Stimulated activated CD4-positive, alpha-beta T cell treated with anti-CD3 and anti-CD28 coated beads, Interleukin-1b, Interleukin-23, amount 100 ng/mL, for 48 hours (primary cell): ENCODE data around the gene SORCS2.
"Not testable (repeated sequence)": the region's sequence is repeated elsewhere in the genome, so short reads cannot be mapped to it uniquely, and the experiment has no call there.

Experiments
- DNase-seq: peaks from one replicate; pipeline ENCODE4 v3.0.0-alpha.2; 2020

The SORCS2 gene

DNA sequence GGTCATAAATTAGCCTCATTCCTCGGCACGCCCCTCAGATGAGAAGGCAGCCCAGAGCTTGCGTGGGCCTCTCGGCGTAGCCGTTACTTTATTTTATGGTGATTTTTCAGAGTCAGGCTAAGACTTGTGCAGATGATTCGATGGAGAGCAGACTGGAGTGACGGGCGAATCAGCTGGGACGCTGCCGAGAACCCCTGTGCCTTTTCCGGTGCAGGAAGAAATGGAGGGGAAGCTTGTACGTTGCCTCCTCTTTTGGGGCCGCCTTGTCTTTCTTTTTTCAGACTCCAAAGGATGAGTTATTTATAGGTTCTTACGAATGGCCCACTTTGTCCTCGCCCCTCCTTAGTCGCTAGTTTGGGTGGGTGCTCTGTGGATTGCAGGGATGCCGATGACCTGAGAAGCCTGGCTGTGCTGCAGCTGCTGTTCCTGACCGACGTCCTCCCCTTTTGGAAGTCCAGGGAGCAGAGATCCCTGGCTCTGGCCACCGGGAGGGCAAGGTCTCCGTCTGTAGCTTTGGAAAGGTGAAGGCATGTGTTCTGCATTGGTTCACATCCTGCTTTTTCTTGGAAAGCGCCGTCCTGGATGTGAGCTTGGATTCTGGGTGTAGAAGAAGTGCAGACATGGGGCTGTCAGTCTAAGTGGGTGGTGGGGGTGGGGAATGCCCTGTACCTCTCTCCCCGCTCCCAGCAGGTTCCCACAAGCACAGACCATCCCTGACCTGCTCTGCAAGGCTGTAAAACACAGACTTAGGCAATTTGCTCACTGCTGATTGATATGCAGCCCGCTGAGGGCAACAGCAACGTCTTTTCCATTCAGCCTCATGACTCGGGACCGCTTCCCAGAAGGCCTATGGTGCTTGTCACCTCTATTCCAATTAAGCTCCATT, 9.3 kb downstream of the SORCS2 start:
- DNase-seq: no peak

DNA sequence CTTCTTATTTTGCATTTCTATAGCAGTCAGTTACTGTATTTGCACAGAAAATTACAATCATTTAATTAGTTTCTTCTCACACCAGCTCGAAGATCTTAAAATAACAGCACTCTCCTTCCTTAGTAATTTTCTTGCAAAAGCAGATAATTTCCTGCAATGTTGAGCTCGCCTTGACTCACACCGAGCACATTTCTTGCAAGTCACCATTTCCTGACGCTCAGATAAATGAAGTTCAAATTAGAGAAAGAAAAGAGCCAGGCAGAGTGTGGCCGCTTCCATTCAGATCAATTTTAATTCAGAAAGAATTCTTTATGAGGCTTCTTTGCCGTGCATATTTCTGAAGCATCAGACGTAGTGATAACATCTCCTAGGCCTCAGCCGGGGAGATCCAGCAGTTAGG, 10.1 kb downstream of the SORCS2 start:
- DNase-seq: no peak

DNA sequence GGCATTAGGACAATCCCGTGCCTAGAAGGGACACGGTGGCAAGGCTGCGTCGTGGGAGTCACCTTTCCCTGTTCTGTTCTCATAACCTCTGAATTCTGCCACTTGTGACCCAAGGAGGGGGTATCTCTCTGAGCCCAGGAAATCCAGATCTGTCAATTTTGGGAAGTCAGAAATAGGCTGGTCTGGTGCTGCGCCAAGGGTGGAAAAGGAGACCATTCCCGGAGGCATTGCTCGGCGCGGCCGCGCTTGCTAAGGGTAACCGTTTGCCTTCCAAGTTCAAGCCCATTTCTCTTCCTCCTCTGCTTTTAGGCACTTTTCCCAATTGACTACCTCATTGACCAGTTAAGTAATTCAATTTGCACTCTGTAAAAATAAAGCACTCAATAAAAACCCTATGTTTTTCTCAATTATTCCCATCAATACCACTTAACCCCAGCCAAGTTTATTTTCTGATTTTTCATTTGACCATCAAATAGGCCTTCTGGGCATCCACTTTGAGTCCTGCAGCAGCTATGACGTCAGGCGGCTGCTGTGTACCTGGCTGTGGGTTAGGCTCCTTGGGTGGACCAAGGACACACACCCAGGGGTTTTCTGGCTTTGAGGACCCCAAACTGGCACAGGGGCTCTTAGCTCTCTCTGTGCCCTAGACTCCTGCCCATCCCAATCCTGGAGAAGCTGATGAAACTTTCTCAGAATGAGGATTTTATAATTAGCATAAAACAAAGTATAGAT, 12.5 kb downstream of the SORCS2 start:
- no peak for DNase-seq

DNA sequence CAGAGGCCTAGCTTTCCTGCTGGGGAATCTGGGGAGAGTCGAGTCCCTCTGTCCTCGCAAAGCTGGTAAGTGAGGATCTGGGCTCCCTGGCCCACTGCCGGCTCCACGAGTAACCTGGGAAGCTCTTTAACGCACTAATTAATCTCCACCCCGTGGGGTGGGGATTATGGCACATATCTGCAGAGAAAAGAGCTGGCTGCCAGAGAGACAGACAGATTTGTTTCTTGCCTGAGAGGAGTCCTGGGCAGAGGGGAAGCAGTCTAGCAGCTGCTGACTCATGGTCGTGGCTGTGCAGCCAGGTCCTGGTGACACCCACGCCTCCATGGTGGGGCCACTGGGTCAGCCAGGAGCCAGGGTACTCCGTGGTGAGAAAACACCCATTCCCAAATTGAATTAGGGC, 14.0 kb downstream of the SORCS2 start:
- DNase-seq: no peak

DNA sequence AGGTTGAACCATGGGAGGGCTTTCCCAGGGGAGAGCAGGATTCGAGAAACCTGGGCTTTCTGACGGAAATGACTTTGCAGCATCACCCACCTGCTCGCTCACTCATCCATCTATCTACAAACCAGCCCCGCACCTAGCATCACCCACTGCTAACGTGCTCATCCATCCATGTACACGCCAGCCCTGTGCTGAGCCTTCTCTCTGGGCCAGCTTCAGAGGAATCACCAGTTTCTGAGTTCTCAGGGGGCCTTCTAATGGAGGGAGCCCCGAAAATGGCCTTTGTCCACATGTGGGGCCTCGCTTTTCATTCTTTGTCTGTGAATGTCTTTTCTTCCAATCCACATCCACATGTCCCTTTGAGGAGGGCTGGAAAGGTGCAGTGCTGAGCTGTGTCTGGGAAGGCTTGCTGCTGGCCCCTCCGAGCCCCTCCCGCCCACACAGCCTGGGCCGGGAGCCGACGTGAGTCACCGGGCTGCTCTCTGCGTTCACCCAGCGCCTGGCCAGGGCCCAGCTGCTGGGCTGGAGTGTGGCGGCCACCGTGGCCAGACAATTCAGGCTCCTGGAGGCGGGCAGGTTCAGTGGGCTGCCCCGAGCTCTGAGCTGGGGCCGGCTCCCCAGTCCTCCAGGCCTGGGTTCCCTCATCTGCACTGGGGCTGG, 14.7 kb downstream of the SORCS2 start:
- no peak for DNase-seq

DNA sequence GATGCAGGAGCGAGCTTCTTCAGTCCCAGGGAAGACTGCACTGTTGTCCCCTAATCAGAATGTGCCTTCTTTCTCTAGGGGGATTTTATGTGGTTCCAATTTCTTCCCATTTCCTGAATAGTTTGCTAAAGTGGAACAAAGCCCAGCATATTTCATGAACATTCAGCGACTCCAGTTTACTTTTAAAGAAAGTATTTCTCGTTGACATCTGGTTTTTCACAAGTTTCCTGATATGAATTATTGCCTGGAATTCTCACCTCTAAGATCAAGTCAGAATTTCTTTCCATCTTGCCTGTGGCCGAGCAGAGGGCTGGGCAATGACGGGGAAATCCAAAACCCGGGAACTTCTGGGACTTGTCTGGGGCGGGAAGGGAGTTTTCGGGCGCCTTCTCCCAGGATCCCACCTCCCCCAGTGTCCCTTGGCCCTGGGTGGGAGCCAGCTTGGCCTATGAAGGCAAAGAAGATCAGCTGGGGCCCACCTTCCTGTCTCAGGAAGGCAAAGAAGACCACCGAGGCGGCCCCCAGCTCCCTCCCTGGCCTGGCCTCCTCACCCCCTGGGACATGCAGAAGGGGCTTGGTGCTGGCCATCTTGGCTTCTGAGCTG, 15.4 kb downstream of the SORCS2 start:
- no peak for DNase-seq

DNA sequence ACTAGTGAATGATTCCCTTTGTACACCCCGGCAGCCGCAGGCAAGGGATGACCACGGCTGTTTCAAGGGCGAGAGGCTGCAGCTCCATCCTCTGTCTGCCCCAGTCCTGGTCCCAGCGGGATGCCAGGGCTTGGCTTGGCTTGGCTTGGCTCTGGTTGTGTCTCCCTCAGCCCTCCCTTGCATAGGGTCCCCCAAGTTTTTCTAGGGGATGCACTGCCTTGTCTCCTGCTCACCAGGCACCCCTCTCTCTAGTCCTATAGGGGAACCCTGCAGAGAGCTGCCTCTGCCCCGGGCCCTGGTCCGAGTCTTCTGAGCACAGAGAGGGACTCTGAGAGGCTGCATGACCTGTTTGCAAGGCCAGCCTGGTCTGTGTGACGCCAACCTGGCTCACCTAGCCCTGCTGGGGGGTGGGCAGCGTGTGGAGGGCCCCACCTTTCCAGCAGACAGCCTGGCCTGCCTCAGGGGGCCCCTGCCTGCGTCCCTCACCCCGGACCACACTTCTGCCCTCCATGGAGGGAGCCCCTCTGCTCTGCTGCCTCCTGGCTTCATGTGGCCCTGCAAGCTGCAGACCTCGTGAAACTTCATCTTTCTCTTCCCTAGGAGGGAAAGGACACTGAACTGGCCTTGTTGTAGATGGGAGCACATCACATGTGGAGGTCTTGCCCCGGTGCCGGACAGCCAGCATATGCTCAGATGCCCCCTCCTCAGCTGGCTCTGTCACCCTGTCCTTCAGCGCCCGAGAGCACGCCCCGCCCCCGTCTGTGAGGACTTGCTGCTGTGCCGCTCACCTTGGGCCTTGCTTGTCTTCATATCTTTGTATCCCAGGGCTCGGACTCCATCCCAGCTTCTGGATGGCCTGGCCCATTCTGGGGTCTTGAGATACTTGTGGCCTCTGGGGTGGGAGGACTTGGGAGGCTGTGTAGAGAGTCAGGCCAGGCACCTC, 16.4 kb downstream of the SORCS2 start:
- no peak for DNase-seq

DNA sequence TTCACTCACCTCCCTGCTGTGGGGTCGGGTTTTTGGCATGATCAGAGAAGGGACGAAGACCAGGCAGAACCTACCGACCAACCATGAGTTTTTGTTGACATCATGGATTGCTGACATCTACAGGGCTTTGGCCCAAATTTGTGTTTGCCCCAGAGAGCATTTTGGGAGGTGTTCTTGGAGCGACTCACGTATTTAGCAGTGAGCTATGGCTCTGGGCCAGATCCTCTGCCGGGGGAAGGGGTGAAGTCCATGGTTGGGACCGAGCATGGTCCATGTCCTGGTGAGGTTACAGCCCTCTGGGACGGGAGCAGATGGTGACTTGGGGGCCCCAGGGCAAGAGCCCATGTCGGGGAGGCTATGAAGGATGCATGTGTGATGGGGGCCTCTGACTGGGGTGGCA, 17.4 kb downstream of the SORCS2 start:
- DNase-seq: no peak

DNA sequence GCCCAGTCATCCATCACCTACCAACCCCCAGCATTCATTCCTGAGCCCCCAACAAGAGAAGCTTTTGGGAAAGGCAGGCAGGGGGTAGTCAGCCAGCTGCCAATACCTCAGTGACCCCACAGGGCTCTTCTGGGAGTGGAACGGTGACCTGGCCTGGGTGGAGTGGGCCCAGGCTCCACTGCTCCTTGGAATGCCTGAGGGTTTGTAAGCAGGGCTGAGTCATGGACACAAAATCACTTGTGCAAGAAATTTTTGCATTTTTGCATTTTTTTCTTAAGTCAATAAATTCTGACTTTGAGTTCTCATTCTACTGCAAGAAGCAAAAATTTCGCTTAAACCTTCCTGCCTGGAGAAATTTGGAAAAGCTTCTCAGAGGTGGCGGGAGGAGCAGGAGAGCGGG, 18.5 kb downstream of the SORCS2 start:
- DNase-seq: no peak

DNA sequence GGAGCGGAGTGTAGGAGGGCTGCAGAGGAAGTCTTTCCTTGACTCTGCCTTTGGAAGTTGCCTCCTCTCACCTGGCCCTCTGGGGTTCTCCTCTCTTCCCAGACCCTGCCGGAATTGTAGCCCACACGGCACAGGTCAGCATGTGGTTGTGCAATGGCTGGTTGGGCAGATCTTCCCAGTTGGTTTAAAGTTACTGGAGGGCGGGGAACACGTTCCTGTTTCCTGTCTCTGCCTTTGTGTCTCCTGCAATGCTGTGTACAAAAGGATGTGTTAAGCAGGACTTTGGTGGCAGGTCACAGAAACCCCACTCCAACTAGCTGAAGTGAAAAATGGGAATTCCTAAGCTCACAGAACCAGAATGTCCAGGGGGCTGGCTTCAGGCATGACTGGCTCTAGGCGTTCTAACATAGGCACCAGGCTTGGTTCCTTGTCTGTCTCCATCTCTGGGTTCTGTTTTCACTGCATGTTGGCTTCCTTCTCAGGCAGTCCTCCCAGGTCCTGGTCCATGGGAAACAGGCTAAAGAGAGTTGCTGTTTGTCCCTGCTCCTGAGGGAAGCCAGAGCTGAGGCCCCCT, 19.9 kb downstream of the SORCS2 start:
- DNase-seq: no peak

DNA sequence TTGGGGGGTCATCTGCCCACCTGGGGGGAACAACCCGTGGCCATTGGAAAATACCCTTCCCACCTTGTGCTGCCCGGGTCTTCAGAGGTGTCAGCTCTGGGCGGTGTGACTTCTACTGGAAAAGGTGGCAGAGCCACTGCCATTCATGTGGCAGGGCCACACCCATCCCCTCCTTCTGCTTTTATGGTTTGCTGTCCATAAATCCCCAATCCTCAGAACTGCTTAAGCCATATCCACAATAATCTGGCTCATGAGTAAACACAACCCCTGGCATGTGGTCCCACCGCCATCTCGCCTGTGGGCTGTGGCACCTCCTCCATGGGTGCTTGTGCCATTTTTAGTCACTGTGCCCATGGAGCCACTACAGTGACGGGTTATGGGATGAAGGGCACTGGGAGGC, 20.6 kb downstream of the SORCS2 start:
- no peak for DNase-seq

DNA sequence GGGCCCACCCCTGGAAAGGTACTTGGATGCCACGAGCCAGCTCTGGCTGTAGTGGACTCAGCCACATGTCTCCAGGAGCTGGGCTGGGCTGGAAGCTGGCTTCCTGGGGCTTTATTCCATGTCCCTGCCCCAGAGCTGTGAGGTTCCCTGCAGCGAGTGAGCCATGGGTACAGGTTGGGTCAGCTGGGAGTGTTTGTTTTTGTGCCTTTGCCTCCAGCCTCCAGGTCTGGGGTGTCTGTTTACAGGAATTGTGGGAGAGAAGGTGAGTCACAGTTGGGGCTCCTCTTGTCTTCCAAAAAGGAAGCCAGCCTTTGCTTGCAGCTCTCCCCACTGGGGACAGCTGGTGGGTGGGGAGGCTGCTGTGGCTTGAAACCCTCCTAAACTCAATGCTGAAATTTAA, 21.5 kb downstream of the SORCS2 start:
- DNase-seq: no peak

DNA sequence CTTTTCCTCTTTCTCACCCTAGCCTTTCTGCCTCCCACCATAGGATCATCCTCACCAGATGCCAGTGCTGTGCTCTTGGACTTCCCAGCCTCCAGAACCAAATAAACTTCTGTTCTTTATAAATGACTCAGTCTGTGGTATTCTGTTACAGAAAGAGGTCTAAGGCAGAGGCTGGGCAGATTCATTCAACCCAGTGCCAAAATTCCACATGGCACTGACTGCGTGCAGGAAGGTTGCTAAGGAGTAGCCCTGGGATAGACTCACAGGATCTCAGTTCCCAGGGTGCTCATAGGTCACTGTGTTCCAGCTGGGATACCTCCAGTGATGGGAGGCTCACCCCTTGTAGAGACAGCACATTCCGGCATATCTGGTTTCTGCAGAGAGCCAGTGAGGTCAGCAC, 22.0 kb downstream of the SORCS2 start:
- no peak for DNase-seq

DNA sequence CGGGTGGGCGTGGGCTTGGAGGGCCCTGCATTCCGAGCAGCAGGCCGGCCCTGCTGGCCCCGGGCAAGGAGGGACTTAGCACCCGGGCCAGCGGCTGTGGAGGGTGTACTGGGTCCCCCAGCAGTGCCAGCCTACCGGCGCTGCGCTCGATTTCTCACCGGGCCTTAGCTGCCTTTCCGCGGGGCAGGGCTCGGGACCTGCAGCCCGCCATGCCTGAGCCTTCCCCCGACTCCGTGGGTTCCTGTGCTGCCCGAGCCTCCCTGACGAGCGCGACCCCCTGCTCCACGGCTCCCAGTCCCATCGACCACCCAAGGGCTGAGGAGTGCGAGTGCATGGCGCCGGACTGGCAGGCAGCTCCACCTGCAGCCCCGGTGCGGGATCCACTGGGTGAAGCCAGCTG, 22.8 kb downstream of the SORCS2 start:
- DNase-seq: not testable (repeated sequence)

DNA sequence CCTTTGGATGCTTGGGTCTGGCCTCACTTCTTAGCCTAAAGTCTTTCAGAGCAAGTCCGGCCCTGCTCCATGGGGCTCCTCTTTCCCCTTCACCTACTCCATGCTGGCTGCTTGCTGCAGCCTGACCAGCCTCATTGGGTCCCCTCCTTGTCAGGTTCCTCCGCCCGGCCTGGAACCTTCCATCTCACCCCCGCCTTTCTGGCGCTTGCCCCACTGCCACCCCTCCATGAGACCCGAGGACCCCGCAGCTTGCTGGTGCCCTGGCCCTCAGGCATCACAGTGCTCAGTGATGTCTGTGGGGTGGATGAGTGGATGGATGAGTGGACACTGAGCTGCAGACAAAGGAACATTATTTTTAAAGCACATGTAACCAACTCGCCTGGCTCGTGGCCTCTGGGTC, 24.7 kb downstream of the SORCS2 start:
- DNase-seq: no peak

DNA sequence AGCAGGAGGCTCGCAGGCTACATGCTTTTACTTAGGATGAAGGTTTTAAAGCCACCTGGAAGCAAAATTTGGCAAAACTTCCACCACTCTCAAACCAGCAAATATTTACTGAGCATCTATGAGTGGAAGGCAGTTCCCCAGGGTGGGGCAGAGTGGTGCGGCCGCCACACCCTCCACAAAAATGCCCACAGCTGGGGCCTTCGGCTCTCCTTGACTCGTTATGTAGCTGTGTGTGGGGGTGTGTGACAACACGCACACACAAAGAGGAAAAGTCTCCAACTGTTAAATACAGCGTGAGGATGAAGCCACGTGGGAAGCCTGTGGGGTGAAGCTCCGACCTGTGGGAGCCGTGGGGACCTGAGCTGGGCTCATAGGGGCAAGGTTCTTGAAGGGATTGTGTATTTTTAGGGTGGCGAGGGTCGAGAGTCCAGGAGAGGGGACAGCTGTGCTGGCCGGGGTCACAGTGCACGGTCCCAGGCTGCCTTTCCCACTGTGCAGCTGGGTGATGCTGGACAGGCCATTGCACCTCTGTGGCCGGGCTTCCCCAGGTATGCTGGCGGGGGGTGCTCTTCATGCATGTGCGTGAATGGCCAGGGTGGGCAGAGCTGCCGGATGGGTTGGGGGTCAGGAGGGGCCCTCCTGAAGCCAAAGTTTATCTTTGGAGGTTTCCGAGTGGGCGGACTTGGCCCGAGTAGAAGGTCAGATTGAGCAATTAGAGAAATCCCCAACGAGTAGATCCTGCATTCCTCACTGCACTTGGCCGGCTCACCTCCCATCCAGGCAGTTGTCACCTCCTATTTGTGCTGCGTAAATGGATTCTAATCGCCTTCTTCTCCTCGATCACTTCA, 25.4 kb downstream of the SORCS2 start:
- no peak for DNase-seq

DNA sequence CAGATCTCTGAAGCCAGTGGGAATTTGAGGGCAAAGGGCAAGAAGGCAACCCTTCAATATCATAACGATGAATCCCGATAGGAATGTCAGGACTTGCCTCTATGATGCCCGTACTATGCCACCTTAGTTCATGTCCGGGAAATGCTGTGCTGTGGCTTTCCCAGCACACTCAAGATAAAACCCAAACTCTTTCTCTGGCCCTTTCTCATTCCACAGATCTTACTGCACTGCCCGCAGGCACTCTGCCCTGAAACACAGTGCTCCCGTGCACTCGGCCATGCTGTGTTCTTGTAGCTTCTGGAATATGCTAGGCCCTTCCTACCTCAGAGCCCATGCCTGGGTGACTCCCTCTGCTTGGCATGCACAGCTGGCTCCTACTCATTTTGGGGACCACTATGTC, 26.3 kb downstream of the SORCS2 start:
- DNase-seq: no peak

DNA sequence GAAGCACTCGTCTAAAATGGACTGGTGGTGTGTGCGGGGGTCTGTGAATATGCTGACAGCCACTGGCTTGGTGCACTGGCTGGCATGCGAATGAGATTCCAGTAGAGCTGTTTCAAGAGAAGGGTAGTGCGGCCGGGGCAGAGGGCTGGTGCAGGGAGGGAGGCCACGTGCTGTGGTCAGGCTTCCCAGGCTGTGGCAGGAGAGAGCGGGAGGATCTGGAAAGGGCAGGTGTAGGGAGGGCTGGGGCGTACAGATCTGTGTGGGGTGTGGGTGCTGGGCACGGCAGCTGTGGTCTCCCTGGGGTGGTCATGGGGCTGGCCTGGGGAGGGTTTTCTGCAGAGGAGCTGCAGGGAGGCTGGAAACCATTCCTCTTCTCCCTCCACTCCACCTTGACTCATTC, 30.2 kb downstream of the SORCS2 start:
- DNase-seq: no peak

DNA sequence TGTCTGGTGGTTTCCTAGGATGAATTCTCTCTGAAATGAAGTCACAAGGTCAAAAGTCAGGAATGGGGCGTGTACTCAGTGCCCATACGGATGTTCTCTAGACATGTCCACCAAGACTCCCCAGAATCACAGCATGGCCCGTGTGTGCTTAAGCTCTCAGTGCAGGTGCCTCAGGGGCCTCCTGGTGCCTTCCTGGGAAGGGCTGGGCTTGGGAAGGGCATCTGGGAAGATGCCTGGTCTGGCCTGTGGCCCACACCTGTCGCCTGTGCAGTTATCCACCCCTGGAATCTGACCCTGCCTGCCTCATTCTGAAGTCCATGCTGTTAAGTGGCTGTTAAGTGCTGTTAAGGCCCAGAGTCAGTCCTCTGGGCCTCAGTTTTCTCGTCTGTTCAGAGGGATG, 31.2 kb downstream of the SORCS2 start:
- DNase-seq: no peak

DNA sequence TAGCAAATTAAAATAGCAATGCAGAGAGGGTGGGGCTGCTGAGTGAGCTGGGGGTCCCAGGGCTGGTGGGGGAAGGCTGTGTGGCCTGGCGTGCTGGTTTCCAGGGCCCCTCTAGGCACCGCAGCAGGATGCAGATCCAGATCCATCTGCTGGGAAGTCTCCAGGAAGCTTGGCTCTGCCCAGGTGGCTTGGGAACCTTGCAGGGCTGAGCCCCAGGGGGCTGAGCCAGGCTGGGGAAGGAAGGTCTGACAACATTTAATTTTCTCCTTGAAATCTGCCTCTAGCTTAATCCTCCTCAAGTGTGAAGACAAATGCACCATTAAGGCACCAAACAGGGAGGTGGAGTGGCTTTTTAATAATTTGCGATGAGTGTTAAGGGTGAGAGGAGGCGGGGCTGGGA, 31.7 kb downstream of the SORCS2 start:
- DNase-seq: no peak
